Progenitor cell of endocrine pancreas (in vitro differentiated cells): Measurements from ENCODE around the gene CHIC2. TPM values are rescaled to one million over a fixed set of nuclear protein-coding genes. Genes with fewer than 3 reads are reported as not detected.
A peak's percentile ranks its signal among the peaks of the same experiment; 100 is the strongest.

ENCODE experiments used
- DNase-seq: peaks from one replicate; pipeline ENCODE4 v3.0.0; 2021; ENCODE audit warnings: low spot score; ENCODE audit not compliant: unreplicated experiment
- H3K27ac Mint-ChIP-seq: 2 replicates; pipeline ENCODE4 v1.8.0; 2021; ENCODE audit warnings: mild to moderate bottlenecking, moderate library complexity, mixed read lengths
- H3K27me3 Mint-ChIP-seq: 2 replicates; pipeline ENCODE4 v1.8.0; 2021; ENCODE audit warnings: mixed read lengths
- H3K36me3 Mint-ChIP-seq: 2 replicates; pipeline ENCODE4 v1.8.0; 2022; ENCODE audit warnings: mixed read lengths; ENCODE audit not compliant: insufficient read depth
- H3K4me1 Mint-ChIP-seq: 2 replicates; pipeline ENCODE4 v1.8.0; 2021; ENCODE audit warnings: low read depth, mixed read lengths
- H3K4me3 Mint-ChIP-seq: 2 replicates; pipeline ENCODE4 v1.8.0; 2021; ENCODE audit warnings: low read depth, mild to moderate bottlenecking, moderate library complexity, mixed read lengths
- H3K9me3 Mint-ChIP-seq: 2 replicates; pipeline ENCODE4 v1.8.0; 2021; ENCODE audit warnings: low read depth, mixed read lengths
- CTCF ChIP-seq: fragments of 200-600 bp; sonication (generic); IDR thresholded peaks from one replicate; pipeline ENCODE4 v1.5.0; 2021; ENCODE audit warnings: antibody characterized with exemption, mild to moderate bottlenecking; ENCODE audit not compliant: unreplicated experiment
- total RNA-seq: library from RNA; stranded (reverse); gene quantifications from 2 replicates; pipeline ENCODE4 v1.2.1, GENCODE V29; 2021

The CHIC2 gene
- total RNA-seq, 1 donor from 2014 or later, result 15.6 TPM

GRCh38 chr4:54067166-54067565 is 2.8 kb upstream of the CHIC2 start:
- no peak for DNase-seq
- H3K27me3 Mint-ChIP-seq, result peaks cover 16% of the 10 kb centered on the region
- H3K4me3 Mint-ChIP-seq, result no peak overlapping the region
- H3K27ac Mint-ChIP-seq, result no peak overlapping the region
- H3K36me3 Mint-ChIP-seq, result no peaks in the 10 kb centered on the region
- no peak for TF ChIP-seq CTCF
- peaks cover 16% of the 10 kb centered on the region for H3K4me1 Mint-ChIP-seq
- H3K9me3 Mint-ChIP-seq, result no peaks in the 10 kb centered on the region

- no peaks in the 10 kb centered on the region for H3K36me3 Mint-ChIP-seq
These were observed 2.3 kb upstream of the CHIC2 start for GRCh38 chr4:54066718-54067129.

GRCh38 chr4:54066088-54066415 is 1.6 kb upstream of the CHIC2 start:
- Mint-ChIP-seq H3K4me1 (peaks cover 22% of the 10 kb centered on the region), H3K27ac (no peak overlapping the region), H3K27me3 (peaks cover 16% of the 10 kb centered on the region), H3K9me3 (no peaks in the 10 kb centered on the region), H3K4me3 (no peak overlapping the region), H3K36me3 (no peaks in the 10 kb centered on the region)
- DNase-seq, result no peak
- no peak for TF ChIP-seq CTCF

More at GRCh38 chr4:54066718-54067129, 2.3 kb upstream of the CHIC2 start:
- H3K27me3 Mint-ChIP-seq, result peaks cover 16% of the 10 kb centered on the region
- no peak overlapping the region for H3K27ac Mint-ChIP-seq
- TF ChIP-seq CTCF, result no peak
- no peaks in the 10 kb centered on the region for H3K9me3 Mint-ChIP-seq
- no peak for DNase-seq
- peak overlapping the region; percentile 11 for H3K4me3 Mint-ChIP-seq
- H3K4me1 Mint-ChIP-seq, result peaks cover 19% of the 10 kb centered on the region

- DNase-seq, result no peak
- Mint-ChIP-seq H3K27ac (peak overlapping the region; percentile 49), H3K36me3 (no peaks in the 10 kb centered on the region), H3K9me3 (no peaks in the 10 kb centered on the region), H3K4me3 (peak overlapping the region; percentile 77), H3K4me1 (peaks cover 22% of the 10 kb centered on the region), H3K27me3 (peaks cover 16% of the 10 kb centered on the region)
- TF ChIP-seq CTCF, result no peak
These were observed 1.1 kb upstream of the CHIC2 start for GRCh38 chr4:54065282-54066087.

GRCh38 chr4:54063737-54064316 is 578 bp downstream of the CHIC2 start:
- H3K27me3 Mint-ChIP-seq, result peaks cover 10% of the 10 kb centered on the region
- TF ChIP-seq CTCF, result no peak
- peaks cover 22% of the 10 kb centered on the region for H3K4me1 Mint-ChIP-seq
- H3K36me3 Mint-ChIP-seq, result no peaks in the 10 kb centered on the region
- peak overlapping the region; percentile 95 for H3K27ac Mint-ChIP-seq
- peak overlapping the region; percentile 91 for H3K4me3 Mint-ChIP-seq
- peak; percentile 16 for DNase-seq
- H3K9me3 Mint-ChIP-seq, result no peaks in the 10 kb centered on the region
